GM20431 (cell line): ENCODE data around the gene TEAD1.

Source experiments
- in situ Hi-C: fragments of 300-500 bp; cut with MseI, MboI; formaldehyde crosslinking; loops from one replicate; pipeline ENCODE4 v1.15.0; 2020; ENCODE audit warnings: low sequenced_read_pairs; ENCODE audit not compliant: unreplicated experiment

Gene TEAD1

DNA sequence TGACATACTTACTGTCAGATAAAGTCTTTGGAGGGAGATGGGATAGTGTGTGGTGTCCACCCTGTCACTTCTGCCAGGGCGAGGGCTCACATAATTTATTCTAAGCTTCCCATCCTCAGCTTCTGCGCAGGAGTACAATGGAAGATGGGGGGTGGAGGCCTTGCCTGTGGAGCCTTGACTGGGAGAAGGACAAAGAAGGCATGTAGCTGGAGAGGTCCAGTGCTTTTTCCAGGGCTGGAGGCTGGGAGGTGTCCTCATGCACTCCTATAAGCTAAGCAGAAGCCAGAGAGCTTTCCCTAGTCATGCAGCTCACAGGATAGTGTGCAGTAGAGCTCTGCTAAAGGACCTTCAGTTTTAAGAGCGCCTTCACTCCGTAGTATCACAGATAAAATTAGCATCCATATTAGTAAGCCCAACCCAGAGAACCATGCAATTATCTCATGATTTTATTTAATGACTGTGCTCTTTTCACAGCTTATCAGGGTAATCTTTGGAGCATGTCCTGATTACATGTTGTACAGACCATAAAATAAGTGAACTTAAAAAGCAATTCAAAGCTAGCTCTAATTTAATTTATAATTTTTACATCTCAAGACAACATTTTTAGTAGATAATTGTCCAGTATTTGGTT lies 148.3 kb downstream of the TEAD1 start:
- in situ Hi-C loops = no loop called here

DNA sequence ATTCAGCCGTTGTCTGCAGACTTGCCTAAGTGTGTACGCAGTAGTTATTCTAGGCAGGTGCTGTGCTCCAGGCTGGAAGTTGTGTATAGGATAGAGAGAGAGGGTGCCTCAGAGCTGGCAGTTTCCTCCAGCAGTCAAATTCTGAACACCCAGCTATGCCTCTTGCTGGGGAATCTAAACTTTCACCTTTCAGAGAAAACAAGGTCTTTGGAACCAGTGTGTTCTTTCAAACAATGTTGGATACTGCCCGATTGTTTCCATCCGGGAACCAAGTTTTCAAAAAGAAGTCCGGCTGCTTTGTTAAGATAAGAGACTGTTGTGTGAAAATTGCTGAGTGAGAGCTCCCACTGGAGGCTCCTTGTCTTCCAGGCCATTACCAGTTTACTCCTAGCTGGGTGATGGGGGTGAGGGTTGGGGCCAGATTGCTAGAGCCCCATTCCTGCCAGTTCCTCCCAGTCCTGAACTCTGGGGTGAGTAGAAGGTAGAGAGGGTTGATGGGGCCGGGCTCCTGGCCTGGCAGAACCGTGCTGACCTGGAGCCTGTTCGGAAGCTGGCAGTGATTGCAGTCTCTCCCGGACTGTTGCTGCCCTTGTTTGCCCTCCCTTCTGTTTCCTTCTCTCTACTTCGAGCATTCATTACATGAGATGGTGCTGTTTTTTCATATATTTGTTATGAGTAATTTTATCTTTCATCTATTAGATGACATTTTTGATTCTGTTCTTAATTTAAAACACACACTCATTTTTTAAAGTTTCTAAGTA lies 150.2 kb downstream of the TEAD1 start:
- in situ Hi-C loops = no loop called here

DNA sequence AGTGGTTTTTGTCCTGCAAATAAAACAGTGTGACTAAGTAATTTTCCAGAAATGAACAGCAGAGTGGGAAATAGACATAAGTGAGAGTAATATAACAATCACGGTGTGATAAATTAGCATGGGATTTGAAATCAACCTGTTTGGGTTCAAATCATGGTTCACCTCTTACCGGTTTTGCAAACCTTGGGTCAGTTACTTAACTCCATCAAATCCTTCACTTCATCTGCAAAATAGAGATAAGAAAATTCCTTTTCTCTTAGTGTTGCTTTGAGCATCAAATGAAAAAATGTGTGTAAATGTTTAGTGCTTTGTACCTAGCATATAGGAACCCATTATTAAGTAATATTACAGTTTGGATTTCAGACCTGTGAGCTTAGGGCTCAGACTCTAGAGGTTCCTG lies 152.2 kb downstream of the TEAD1 start:
- in situ Hi-C loops = no loop called here

DNA sequence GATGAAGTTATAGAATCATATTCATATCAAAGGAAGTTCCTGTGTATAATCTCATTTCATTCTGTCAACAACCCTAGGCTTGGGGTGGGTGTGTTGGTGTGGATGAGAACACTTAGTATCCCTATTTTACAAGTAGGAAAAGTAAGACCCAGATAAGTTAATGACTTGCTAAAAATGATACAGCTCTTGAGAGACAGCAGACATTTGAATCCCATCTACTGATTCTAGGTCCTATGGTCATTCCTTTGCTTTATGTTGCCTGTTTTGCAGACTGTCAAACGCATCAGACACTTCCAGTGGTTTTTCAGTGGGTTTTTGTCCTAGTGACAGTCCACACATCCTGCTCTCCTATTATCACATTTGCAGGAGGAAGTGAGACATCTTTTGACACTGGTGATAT lies 153.1 kb downstream of the TEAD1 start:
- in situ Hi-C loops = no loop called here

DNA sequence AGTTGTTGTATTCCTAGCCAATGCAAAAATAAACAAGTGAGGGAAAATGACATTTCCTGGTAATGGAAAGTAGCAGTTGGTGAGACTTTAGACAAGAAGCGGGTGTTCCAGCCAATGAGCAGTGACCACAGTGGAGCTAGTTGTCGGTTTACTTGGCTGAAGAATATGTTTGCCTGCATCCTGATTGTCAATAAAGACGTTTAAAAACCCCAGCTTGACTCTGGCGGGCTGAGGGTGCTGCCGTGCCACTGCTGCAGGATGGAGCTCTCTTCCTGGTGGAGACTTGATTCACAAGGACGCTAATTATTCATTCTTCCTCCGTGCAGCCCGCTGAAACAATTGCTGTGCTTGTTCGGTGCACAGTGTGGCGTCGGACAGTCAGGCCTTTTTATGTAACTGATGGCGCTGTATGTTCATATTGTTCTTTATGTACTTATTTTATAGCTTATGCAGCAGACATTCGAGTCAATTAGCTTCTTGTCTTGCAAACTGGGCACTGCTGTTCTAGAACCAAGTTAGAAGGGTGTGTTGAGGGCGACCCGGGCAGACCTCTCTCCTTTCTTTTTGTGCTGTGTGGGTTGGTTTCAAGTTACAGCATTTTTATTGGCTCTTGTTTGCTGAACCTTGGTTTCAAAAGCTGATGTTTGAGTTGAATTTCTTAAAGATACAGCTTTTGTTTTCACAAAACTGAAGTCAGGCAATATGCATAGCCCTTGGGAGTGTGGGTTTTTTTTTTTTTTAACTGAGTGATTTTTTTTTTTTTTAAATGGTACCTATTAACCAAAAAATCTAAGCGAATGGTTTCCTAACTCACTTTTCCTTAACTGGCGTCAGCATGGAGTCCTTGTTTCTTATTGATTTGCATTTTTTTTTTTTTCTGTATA lies 153.9 kb downstream of the TEAD1 start:
- in situ Hi-C loops = no loop called here

DNA sequence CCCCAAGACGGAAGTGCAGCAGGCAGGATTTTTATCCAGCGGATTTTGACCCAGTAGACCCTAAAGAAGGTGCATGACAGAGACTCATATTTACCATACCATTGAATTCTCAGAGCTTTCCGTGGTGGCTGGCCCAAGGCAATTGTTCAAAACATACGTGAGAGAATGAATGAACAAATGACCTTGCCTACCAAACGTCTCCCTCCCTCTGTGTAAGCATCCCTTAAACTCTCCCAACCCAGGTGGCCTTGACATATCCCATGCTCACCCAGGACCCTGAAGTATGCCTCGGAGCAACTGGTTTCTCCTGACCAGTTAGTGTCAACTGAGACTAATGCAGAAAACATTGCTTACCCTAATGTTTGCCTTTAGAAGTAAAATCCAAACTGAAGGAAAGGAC lies 154.9 kb downstream of the TEAD1 start:
- in situ Hi-C loops = no loop called here

DNA sequence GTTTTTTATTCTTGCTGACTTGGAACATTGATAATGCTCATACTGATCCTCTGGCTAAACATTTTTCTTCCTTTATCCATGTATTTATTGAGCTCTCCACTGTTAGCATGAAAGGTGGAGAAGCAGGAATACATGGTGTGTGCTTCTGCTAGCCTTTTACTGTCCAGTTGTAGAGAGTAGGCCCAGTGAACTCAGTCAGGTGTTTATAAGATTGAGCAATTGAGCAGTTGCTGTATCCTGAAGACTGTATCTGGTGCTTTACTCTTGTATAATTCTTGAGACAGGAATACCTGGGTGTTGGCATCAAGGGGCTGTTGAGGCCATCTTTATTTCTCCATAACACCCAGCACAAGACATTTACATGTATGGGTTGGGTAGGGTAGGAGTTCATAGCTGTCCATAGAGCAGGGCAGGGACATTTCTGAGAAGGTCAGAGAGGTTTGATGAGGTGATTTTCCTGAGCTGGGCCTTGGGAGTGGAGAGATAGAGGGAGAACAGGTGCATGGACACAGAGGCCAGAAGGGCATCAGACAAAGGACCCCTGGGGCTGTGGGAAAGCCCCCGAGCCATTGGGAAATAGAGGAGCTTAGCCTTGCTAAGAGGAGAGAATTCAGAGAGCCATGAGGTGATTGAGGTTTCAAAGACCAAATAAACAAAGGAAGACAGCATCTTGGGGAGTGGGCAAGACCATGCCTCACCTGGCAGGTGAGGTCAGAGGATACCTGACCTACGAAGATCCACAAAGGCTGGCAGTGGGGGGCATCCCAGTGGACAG lies 155.5 kb downstream of the TEAD1 start:
- in situ Hi-C loops = no loop called here

DNA sequence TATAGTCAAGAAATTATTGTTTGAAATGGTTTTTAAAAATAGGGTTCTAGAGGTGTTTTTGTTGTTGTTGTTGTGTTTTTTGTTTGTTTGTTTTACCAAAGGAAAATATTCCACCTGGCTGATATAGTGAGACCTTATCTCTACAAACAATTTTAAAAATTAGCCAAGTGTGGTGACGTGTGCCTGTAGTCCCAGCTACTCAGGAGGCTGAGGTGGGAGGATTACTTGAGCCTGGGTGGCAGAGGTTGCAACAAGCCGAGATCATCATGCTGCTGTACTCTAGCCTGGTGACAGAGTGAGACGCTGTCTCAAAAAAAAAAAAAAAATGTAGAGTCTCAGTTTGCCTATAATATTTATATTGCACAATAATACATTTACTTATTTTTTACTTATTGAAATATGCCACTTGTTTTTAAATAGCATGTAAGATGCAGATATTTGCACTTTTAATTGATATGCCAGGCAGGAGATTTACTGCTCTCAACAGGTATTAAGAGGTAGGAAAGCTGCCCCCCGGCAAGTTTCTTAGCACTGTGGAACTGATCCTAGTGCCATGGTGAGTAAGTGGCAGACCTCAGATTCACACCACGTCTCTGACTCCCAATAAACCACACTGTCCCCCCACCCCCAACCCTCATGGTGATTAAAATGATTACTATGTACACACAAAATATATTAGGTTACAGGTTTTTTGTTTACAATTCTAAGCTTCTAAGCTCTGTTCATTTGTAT lies 157.4 kb downstream of the TEAD1 start:
- in situ Hi-C loops = no loop called here

DNA sequence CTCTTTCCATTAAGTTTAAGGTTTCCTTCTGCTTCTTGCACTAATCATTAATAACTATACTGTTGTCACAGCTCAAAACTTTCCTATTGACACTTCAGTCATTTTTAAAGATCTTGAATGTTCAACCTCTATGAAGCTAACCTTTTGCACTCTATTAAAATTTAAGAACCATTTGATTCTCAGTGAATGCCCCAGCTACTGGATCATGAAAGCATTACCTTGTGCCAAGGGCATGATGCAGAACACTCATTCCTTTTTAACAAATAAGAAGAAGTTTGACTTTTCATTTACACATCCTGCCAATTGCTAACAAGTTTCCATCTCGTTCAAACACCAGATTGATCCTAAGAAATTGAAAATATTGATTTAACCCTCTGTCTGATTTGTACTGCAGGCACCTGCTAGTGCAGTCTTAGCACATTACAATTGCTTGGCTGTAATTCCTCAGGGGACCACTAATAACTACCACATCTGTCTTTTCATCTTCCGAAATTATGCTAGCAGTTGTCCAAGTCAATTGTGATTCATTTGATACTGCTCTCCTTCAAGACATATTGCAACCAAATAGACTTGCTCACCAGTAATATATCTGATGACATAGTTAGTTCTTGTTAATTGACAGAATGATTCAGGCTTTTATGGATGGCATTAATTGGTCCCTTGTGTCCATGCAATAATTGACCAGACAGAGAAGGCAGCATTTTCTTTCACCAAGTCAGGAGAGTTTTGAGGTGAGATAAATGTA lies 158.4 kb downstream of the TEAD1 start:
- in situ Hi-C loops = no loop called here

DNA sequence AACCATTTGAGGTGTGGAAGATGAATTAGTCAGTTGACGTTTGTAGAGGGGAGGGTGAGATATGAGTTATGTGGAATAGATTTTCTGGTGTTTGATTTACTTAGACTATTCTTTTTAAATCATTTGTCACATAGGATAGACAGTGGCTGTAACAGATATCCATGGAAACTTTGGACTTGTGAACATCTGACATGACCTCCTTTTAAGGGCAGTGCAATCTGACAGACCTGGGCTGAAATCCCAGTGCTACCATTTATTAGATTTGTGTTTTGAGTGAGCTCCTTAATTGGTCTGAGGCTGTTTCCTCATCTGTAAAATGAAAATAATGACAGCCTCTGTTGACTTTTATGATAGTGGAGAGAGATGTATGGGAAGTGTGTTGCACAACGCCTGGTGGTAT lies 159.9 kb downstream of the TEAD1 start:
- in situ Hi-C loops = no loop called here

DNA sequence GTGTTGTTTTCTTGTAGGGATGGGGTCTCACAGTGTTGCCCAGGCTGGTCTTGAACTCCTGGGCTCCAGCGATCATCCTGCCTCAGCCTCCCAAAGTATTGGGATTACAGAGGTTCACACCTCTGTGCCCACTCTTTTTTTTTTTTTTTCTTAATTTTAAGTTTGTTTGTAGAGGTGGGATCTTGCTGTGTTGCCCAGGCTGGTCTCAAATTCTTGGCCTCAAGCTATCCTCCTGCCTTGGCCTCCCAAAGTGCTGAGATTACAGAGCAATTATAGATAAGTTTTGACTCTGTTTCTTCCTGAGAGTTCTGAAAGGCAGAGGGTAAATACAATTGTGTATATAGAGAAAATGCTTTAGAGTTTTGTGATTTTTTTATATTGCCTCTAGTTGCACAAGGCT lies 160.4 kb downstream of the TEAD1 start:
- in situ Hi-C loops = no loop called here

DNA sequence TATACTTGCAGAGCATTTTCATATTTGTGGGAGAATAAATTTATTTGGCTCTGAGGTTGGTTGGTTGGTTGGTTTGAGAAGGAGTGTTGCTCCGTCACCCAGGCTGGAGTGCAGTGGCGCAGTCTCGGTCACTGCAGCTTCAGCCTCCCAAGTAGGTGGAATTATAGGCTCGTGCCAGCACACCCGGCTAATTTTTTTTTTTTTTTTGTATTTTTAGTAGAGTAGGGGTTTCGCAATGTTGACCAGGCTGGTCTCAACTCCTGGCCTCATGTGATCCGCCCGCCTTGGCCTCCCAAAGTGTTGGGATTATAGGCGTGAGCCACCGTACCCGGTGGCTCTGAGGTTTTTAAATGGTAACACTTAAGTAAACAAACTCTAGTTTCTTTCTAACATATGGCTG lies 161.1 kb downstream of the TEAD1 start:
- in situ Hi-C loops = no loop called here

DNA sequence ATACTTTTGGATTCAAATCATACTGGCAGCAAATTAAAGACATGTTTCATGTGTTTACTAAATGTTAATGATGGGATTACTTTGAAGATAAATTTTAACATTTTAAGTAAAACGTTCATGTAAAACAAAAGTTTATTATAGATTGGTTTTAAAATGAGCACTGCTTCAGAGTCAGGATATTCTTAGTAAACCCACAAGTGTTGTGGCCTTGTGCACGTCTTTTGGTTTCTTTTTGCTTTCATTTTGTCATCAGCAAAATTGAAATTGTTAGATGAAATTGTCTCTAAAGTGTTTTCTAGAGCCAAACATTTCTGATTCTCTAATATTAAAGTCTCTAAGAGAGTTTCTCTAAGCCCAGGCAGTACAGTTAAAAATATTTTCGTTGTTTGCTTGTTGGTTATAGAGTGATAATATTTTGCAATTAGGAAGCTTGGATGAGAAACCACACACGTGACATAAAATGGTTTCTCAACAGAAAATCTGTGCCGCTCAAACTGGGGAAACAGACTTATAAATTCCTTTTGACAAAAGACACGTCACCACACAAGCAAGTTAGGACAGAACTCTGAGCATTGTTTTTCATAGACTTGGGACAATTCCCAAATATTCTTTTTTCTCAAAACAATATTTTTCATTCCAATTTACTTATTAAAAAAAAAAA lies 164.4 kb downstream of the TEAD1 start:
- in situ Hi-C loops = no loop called here

DNA sequence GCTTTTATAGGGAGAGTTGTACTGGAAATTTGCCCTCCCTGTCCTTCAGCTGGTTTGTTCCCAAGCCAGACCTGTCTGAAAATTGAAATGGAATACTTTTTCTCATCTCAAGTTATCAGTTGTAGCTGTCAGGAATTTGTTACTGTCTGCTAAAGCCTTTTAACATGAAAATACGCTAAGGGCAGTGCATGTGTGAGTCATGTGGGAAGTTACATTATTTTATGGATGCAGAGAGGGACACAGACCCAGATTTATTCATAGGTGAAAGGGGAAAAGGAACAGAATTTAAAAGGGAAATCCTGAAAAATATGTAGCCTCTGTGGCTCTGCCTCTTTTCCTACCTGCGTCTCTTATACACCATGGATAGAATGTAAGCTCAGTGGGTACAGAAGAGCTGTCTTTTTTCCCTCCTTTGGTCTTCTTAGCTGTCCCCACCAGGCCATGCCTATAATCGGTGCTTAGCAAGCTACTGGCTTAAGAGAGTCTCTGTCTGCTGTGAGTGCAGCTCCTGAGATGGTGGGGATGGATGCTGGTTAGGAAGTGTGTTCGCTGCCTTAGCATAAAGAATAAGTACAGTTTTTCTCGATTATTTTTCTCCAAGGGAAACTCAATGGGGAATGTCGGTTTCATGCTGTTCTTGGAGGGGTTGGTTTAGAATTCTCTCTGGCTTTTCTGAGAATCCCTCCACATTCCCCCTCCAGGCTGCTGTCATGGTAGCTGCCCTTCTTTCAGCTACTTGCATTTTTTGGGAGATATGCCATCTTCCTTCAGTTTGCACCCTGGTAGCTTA lies 166.8 kb downstream of the TEAD1 start:
- in situ Hi-C loops = no loop called here

DNA sequence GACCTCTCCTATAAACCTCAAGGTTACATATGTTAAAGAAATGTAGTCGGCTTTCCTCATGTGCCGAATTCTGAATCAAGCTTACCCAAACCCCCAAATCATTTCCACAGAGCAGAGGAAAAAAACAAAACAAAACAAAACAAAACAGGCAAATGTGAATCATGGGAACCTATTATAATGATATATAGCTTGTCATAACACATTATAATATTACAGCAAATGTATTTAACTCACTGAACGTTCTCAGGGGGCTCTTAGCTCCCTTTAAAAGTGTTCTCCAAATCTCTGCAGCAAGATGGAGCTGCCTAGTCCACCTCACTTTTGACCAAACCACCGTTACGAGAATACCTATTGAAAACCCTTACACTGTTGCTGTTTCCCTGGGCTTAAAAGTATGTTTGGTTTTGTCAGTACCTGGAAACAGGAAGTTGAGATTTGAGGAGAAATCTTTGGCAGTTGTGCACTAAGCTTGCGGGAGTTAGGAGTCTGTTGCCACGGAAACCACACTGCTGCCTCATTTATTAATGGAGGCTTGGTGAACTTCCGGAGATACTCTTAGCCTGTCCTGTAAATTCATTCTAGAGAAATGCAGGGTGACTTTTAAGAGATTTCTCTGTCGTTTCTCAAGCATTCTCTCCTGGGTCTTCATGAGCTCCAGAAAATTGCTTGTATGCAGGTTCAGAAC lies 167.9 kb downstream of the TEAD1 start:
- in situ Hi-C loops = no loop called here

DNA sequence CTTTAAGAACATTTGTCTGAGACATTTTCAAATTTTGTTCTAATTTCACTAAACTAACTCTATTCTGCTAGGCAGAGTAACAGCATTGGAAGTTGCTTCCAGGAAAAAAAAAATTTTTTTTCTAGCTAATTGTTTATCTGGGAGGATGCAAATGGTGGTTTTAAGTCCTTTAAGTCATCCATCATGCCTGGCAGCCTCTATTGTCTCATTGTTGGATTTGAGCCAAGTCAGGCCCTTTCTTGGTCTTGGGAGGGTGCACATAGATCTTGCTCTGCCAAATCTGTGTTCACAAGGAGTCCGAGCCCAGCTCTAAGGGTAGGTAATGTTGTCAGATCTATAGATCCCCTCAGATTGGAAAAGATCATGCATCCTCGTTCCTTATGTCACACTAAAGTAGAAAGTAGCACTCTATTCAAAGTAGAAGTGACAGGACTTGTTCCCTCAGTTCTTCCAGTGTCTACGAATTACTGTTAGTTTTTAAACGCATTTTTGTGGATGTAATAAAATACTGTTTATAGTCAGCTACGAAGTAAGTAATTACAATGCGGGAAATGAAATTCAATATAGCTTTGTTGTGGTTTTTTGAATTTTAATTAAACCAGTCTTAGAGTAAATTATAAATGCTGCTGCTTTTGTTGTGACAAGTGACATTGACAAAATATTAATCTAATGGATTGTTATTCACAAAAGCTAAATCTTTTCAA lies 168.9 kb downstream of the TEAD1 start:
- in situ Hi-C loops = no loop called here

DNA sequence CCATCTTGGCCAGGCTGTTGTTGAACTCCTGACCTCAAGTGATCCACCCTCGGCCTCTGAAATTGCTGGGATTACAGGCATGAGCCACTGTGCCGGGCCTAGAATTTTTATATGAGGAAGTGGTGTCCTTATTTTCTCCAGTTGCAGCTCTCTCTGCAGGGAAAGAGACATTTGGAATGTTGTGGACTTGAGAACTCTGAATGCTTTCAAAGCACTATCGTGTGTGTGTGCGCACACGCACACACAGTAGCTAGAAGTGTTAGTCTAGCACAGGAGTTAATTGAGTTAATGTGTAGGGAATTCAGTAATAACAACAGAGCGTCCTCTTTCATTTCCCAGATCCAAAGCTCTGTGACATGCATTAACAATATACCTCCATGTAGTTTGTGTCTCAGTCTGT lies 170.9 kb downstream of the TEAD1 start:
- in situ Hi-C loops = no loop called here
